ENCODE measurements around the gene AUTS2. TPM values are rescaled to one million over a fixed set of nuclear protein-coding genes. Genes with fewer than 3 reads are reported as not detected.

Gene AUTS2
- total and polyA plus RNA-seq, 2 experiments from 2014 or later, result 3.0 to 4.4 TPM

DNA sequence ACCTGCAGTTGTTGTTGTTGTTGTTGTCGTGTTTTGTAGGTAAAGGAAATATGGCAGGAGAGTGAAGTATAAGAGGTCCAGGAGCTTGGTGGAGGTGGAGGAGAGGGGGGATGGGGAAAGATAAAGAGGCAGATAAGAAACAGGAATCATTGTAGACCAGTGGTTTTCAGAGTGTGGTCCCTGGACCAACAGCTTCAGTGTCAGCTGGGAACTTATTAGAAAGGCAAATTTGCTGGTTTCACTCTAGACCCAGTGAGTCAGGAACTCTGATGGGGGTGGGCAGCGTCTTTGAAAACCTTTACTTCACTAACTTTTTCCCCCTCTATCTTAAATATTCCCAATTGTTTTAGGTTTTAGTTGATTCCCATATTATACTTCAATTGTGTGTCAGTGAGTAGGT is 241.5 kb downstream of the AUTS2 start:
- in situ Hi-C loops (cut with MboI), result no loop called here
- no peaks in the 10 kb centered on the region for H4K20me1 ChIP-seq (ENCODE audit: insufficient read depth)
- 68 to 81% methylated on average over 2 of the region's 2 CpGs for WGBS, 2 experiments (ENCODE audit: low coverage in 1 of 2, low lambda C conversion rate in 2 of 2, missing lambda C conversion rate in 2 of 2)

DNA sequence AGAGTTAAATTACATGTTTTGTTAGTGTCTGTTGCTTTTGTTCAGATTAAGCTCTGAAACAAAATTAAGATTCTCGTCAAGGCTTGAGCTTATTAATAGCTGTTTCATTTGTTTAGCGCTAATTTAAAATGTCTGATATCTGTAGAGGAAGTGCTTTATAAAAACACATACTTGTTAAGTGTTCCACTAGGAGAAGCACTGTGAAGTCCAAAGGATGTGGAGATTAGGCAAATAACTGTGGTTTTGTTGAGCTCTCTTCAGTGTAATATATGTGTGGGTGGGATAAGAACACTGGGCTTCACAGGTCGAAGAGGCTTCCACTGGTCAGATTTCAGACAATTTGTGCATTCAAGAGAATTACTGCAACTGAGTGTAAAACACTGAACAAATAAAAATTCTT is 242.0 kb downstream of the AUTS2 start:
- Histone ChIP-seq H3K4me2 (ENCODE audit: unreplicated experiment) (no peak overlapping the region), H3K4me1 (ENCODE audit: insufficient read depth) (no peaks in the 10 kb centered on the region), H3K27me3 (replicated peaks; ENCODE audit: insufficient read depth) (peaks cover 5% of the 10 kb centered on the region; the same call in 1 of the 2 replicates), H3K79me2 (ENCODE audit: insufficient read depth) (no peaks in the 10 kb centered on the region), H3K9me3 (ENCODE audit: low read depth) (no peaks in the 10 kb centered on the region), H3K9me2 (ENCODE audit: insufficient read depth) (no peaks in the 10 kb centered on the region), H4K20me1 (ENCODE audit: insufficient read depth) (no peaks in the 10 kb centered on the region), H3K27ac (no peak overlapping the region), H3K36me3 (ENCODE audit: low read depth) (no peaks in the 10 kb centered on the region), H3K9ac (no peak overlapping the region), H3K4me3 (no peak overlapping the region), H2AFZ (no peak overlapping the region), H3F3A (ENCODE audit: insufficient read depth) (no peaks in the 10 kb centered on the region)
- WGBS, 2 experiments (ENCODE audit: low coverage in 1 of 2, low lambda C conversion rate in 2 of 2, missing lambda C conversion rate in 2 of 2), result 80 to 83% methylated on average over 3 of the region's 3 CpGs
- DNase-seq, result no peak
- in situ Hi-C loops (cut with MboI), result no loop called here
- TF ChIP-seq EZH2 (IDR thresholded peaks at IDR 0.05; ENCODE audit: insufficient read depth, poor library complexity, severe bottlenecking), result no peak
- no peak for TF ChIP-seq EZH2phosphoT487 (IDR thresholded peaks at IDR 0.05; ENCODE audit: insufficient read depth, low read depth)

More for the DNA sequence above, 241.5 kb downstream of the AUTS2 start:
- Histone ChIP-seq H3K36me3 (ENCODE audit: low read depth) (no peaks in the 10 kb centered on the region), H3K27me3 (replicated peaks; ENCODE audit: insufficient read depth) (peaks cover 5% of the 10 kb centered on the region; the same call in 1 of the 2 replicates), H3K79me2 (ENCODE audit: insufficient read depth) (no peaks in the 10 kb centered on the region), H3K9me3 (ENCODE audit: low read depth) (no peaks in the 10 kb centered on the region), H3K4me2 (ENCODE audit: unreplicated experiment) (no peak overlapping the region), H3K4me3 (no peak overlapping the region), H2AFZ (no peak overlapping the region), H3K4me1 (ENCODE audit: insufficient read depth) (no peaks in the 10 kb centered on the region), H3K27ac (no peak overlapping the region), H3K9ac (no peak overlapping the region), H3K9me2 (ENCODE audit: insufficient read depth) (no peaks in the 10 kb centered on the region), H3F3A (ENCODE audit: insufficient read depth) (no peaks in the 10 kb centered on the region)
- DNase-seq, result no peak
- TF ChIP-seq EZH2phosphoT487 (IDR thresholded peaks at IDR 0.05; ENCODE audit: insufficient read depth, low read depth) (no peak), EZH2 (IDR thresholded peaks at IDR 0.05; ENCODE audit: insufficient read depth, poor library complexity, severe bottlenecking) (no peak)

DNA sequence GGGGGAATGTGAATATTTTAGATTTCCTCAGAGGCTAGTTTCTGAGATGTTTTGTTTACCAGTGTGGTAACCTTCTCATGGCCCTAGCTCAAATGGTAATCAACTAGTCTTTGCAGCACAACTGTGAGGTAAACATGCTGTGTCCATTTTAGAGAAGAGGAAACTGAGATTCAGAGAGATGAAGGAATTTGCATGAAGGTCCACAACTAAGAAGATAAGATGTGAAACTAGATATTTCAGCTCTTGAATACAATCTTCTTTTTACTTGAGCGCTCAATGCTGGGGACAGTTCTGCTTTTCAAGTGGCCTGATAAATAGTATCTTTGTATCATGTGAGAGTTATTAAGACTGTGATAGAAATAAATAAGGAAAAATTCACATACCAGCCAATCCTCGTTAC is 245.4 kb downstream of the AUTS2 start:
- Histone ChIP-seq H3K4me3 (no peak overlapping the region), H3K36me3 (ENCODE audit: low read depth) (no peaks in the 10 kb centered on the region), H3K9me3 (ENCODE audit: low read depth) (no peaks in the 10 kb centered on the region), H3K79me2 (ENCODE audit: insufficient read depth) (no peaks in the 10 kb centered on the region), H3K4me1 (ENCODE audit: insufficient read depth) (no peaks in the 10 kb centered on the region), H3K9me2 (ENCODE audit: insufficient read depth) (no peaks in the 10 kb centered on the region), H3F3A (ENCODE audit: insufficient read depth) (no peaks in the 10 kb centered on the region), H3K9ac (no peak overlapping the region), H4K20me1 (ENCODE audit: insufficient read depth) (no peaks in the 10 kb centered on the region), H3K27ac (no peak overlapping the region), H3K27me3 (replicated peaks; ENCODE audit: insufficient read depth) (peaks cover 5% of the 10 kb centered on the region; the same call in 1 of the 2 replicates), H2AFZ (no peak overlapping the region), H3K4me2 (ENCODE audit: unreplicated experiment) (no peak overlapping the region)
- DNase-seq, result no peak
- 67 to 69% methylated on average over 2 of the region's 2 CpGs for WGBS, 2 experiments (ENCODE audit: low coverage in 1 of 2, low lambda C conversion rate in 2 of 2, missing lambda C conversion rate in 2 of 2)
- in situ Hi-C loops (cut with MboI), result no loop called here
- TF ChIP-seq EZH2 (IDR thresholded peaks at IDR 0.05; ENCODE audit: insufficient read depth, poor library complexity, severe bottlenecking) (no peak), EZH2phosphoT487 (IDR thresholded peaks at IDR 0.05; ENCODE audit: insufficient read depth, low read depth) (no peak)

DNA sequence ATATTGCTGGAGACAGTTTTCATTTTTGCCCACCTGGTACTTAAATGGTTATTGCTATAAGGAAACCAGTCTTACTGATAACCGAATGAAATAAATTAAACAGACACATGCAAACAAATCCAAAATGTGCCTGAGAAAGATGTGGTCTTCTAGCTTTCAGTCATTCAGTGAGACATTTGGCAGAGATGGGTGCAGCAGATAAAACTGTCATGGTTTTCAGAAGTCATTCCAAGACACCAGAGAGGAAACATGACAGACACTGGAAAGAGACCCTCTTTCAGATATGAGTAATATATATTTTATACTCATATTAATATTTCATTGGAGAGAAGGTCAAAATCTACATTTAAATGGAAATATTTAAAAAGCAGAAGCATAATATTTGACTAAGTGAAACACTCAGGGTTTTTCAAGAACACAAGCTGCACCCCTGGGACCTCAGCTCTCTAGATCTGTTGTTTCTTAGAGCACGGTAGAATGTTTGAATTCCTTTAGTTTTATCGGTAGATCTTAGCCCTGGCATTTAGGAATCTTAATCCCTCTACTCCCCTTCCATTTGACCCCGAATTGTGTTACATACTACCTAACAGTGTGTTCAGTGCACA is 246.1 kb downstream of the AUTS2 start:
- Histone ChIP-seq H3K9ac (no peak overlapping the region), H3F3A (ENCODE audit: insufficient read depth) (no peaks in the 10 kb centered on the region), H3K27ac (no peak overlapping the region), H2AFZ (no peak overlapping the region), H3K79me2 (ENCODE audit: insufficient read depth) (no peaks in the 10 kb centered on the region), H3K4me3 (no peak overlapping the region), H3K4me1 (ENCODE audit: insufficient read depth) (no peaks in the 10 kb centered on the region), H3K4me2 (ENCODE audit: unreplicated experiment) (no peak overlapping the region), H3K36me3 (ENCODE audit: low read depth) (no peaks in the 10 kb centered on the region), H3K27me3 (replicated peaks; ENCODE audit: insufficient read depth) (peaks cover 5% of the 10 kb centered on the region; the same call in 1 of the 2 replicates), H3K9me3 (ENCODE audit: low read depth) (no peaks in the 10 kb centered on the region), H3K9me2 (ENCODE audit: insufficient read depth) (no peaks in the 10 kb centered on the region), H4K20me1 (ENCODE audit: insufficient read depth) (no peaks in the 10 kb centered on the region)
- in situ Hi-C loops (cut with MboI), result no loop called here
- 62% methylated on average over 4 of the region's 4 CpGs for WGBS, 2 experiments (ENCODE audit: low coverage in 1 of 2, low lambda C conversion rate in 2 of 2, missing lambda C conversion rate in 2 of 2)
- no peak for TF ChIP-seq EZH2phosphoT487 (IDR thresholded peaks at IDR 0.05; ENCODE audit: insufficient read depth, low read depth)
- no peak for TF ChIP-seq EZH2 (IDR thresholded peaks at IDR 0.05; ENCODE audit: insufficient read depth, poor library complexity, severe bottlenecking)
- no peak for DNase-seq

Data from GM23248 (cell line).